NCI-H2107 treated with DMSO at 0.1 percent for 48 hours (cell line): ENCODE data around the gene ITLN2.
"Not testable (repeated sequence)": the region's sequence is repeated elsewhere in the genome, so short reads cannot be mapped to it uniquely, and the experiment has no call there.

Source experiments
- DNase-seq: peaks from one replicate; lab custom pipeline; 2025; ENCODE audit not compliant: unreplicated experiment; lab: John Stamatoyannopoulos, UW

ITLN2 gene

DNA sequence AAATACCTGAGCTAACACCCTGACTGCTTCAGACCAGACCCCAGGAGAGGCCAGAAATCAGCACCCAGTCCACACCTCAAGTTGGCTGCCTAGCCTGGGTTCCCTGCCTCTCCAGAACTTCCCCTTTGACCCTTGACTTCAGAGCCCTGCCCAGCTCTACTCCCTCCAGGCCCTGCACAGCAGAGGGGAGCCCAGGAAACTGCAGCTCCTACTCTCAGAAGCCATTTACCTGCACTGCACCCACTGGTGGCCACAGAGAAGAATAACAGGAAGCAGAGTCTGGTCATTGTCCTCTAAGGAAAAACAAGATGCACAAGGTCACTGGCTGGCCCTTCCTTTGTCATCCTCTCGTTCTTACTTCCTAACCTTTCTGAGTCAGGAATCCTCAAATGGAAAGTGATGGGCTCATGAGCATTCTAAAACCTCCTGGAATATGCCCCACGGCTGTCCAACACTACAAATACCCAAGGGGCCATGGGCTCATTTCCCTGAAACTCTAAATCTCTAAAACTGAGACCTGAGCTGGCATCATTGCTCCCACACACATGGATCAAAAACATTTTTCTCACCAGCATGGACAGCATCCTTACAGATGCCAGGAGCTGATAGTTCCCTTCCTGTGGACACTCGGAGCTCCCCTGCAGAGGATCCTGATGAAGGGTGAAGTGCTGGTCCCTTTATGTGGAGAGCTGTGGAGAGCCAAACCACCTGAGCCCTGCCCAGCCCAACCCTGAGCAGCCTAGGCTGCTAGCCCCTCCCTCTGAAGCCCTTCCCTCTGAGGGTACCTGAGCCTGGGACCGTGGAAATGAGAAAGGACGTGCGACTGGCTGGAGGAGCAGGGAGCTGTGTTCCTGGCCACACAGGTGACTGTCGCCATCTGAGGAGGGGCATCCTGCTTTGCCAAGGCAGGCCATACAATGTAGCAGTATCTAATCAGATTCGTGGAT is at the start of gene ITLN2:
Gene ITLN2, minus strand, starts transcription at position 652 of the 947 bp plus-strand sequence. Its CDS starts 68 bp downstream, at position 584.
- DNase-seq: no peak

DNA sequence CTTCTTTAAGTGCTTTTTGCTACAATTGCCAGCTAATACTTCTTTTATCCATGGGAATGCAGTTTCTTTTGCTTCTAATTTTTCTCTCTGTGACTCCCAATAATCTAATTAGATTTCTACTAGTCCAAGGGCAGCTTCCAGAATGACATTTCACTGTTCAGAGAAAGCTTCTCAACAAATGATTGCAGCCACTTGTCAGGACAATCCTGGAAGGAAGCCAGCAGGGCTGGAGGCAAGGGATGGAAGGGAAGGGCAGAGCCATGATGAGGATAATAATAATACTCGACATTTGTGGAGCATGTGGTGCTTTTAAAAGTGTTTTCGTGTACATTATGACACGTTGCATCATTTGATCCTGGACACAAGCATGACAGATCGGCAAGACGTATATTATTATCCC is 46.9 kb upstream of the ITLN2 start:
- peak; percentile 16 for DNase-seq

DNA sequence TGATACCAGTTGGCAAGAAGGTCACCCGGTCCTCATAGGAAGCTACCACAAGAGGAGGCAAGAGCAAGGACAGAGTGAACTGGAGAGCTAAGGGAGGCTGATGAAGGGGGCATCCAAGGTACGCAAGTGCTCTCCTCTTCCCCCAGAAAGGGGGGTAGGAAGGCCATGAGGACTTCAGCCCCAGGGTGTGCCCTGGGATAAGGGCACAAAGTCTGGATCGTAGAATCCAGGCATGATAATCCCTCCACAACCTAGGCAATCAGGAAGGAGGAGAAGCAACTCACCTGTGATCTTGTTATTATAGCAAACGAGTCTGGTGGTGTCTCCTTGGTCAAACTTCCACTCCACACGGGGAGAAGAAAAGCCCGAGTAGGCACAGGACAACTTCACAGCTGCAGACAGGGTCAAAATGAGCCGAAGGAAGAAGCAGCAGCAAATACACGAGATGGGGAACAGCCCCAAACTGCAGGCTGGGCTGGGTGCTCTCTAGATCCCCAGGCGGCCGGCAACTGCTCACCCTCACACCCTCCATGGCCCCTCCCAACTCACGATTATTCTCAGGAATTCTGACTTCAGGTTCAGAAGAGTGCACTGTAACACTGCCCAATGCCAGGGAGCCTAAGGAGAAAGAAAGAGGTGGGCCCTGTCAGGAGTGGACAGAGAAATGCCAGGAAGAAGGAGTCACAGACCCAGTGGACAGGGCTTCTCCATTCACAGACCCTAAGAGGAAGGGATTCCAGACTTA is 46.3 kb upstream of the ITLN2 start:
- DNase-seq: no peak

DNA sequence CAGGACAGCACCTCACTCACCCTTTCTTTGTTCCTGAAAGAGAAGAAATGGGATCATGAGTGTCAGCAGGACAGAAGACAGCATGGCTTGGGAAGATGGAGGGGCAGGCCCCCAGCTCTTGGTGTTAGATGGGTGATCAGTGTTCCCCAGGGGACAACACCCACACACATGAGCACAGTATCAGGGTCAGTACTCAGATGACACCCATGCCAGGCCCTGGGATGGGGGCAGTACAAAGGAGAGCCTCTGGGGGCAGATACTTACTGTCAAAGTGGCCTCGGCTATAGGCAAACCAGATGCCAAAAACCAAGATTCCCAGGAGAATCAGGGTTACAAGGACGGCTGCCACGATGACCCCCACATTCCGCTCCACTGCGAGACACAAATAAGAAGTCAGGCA is 44.8 kb upstream of the ITLN2 start:
- DNase-seq: no peak

DNA sequence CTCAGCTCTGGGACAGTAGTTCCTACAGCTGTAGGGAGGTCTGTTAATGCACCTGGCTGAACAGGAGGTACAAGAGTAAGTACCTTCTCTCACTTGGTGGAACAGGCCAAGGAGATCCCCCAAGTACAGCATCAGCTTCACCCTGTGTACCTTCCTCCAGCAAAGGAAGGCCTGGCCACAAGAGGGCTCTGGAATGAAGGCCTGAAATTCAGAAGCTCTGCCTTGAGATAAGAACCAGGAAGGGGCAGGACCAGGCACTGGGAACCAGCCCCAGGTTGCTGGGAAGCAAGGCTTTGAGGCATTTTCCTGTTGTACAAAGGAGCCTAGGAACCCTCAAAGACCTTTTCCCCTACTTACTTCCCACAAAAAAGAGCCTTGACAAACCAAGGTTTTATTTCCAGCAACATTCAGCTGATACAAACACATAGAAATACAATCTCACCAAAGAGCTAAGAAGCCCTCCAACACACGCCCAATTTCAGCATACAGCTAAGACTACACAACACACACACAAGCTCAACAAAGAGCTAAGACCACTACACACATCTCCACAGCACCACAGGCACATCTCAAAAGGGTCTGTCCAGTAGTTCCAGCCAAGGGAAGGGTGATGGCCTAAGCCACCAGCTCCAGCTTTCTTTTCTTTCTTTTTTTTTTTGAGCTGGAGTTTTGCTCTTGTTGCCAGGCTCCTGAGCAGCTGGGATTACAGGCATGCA is 42.9 kb upstream of the ITLN2 start:
- no peak for DNase-seq

DNA sequence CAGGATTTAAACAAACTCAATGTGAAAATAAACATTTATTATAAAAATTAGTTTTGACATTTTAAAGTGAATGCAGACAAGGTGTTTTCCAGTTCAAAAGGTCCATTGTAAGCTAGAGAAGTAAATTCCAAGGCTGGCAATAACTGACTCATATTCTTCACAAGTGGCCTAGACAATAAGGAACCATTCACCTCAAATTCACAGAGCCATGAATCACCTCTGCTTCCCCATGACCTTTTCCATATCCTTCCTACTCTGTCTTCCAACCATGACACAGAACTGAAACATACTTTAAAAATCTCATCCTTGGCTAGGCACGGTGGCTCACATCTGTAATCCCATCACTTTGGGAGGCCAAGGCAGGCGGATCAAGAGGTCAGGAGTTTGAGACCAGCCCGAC is 41.6 kb upstream of the ITLN2 start:
- DNase-seq: no peak

DNA sequence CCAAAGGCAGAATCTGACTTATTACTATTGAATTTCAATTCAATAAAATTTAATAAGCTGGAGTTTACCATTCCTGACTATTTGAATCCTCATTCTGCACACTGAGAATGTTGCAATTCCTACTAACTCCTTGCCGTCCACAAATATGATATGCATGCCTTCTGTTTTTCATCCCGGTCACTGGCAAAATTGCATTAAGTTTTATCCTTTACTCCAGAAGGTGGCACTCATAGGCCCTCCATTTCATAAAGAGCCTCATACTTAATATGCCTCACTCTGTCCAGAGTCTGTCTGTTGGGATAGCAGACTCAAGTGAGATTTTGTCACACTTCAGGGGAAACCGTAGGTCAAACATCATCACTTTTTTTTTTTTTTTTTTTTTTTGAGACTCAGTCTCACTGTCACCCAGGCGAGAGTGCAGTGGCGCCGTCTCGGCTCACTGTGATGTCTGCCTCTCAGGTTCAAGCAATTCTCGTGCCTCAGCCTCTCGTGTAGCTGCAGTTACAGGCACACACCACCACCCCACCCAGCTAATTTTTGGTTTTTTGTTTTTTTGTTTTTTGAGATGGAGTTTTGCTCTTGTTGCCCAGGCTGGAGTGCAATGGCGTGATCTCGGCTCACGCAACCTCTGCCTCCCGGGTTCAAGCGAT is 39.1 kb upstream of the ITLN2 start:
- DNase-seq: peak; percentile 29

DNA sequence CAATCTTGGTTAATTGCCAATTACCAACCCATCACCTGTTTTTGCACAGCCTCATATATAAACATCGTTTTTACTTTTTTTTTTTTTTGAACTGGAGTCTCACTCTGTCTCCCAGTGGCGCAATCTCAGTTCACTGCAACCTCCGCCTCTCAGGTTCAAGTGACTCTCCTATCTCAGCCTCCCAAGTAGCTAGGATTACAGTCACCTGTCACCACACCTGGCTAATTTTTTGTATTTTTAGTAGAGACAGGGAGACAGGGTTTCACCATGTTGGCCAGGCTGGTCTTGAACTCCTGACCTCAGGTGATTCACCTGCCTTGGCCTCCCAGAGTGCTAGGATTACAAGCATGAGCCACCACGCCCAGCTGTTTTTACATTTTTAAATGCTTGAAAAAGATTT is 37.4 kb upstream of the ITLN2 start:
- not testable (repeated sequence) for DNase-seq

DNA sequence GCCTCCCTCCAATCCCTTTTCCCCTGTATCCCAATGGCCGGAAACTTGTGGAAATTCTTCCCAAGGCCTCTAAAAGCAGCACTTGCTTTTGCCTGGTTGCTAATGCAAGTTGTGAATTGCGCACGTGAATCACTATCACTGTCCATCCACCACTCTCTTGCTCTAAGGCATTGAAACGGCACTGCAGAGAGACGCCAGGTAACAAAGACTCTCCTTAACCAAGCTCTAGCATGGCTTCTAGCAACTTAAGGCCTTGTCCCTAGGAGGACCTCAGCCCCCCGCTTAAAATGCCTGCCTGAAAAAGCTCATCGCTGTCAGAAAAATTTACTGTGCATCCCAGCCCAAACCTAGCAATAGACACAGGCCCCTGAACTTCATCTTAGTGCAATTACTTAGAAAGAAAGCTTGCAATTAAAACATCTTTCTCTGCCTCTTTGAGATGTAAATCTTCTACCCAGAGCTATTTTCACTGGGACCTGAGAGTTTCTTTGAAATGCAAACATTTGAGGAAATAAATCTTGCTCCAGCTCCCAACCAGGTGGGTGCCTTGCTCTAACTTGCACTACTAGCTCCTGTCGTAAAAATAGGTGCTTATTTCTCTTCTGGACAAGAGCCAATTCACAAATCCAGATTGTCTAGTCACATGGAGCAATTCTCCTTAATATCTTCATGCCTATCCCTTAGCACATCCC is 32.9 kb upstream of the ITLN2 start:
- no peak for DNase-seq

DNA sequence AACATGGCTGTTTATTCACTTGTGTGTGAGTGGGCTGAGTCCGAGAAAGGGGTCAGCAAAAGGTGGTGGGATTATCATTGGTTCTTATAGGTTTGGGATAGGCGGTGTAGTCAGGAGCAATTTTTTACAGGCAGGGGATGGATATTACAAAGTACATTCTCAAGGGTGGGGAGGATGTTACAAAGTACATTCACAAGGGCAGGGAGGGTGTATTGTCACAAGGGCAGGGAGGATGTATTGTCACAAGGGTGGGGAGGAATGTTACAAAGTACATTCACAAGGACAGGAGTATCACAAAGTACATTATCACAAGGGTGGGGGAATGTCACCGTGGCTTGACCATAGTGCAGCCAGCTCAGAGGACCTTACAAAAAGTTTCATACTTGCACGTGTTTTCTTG is 31.1 kb upstream of the ITLN2 start:
- no peak for DNase-seq

DNA sequence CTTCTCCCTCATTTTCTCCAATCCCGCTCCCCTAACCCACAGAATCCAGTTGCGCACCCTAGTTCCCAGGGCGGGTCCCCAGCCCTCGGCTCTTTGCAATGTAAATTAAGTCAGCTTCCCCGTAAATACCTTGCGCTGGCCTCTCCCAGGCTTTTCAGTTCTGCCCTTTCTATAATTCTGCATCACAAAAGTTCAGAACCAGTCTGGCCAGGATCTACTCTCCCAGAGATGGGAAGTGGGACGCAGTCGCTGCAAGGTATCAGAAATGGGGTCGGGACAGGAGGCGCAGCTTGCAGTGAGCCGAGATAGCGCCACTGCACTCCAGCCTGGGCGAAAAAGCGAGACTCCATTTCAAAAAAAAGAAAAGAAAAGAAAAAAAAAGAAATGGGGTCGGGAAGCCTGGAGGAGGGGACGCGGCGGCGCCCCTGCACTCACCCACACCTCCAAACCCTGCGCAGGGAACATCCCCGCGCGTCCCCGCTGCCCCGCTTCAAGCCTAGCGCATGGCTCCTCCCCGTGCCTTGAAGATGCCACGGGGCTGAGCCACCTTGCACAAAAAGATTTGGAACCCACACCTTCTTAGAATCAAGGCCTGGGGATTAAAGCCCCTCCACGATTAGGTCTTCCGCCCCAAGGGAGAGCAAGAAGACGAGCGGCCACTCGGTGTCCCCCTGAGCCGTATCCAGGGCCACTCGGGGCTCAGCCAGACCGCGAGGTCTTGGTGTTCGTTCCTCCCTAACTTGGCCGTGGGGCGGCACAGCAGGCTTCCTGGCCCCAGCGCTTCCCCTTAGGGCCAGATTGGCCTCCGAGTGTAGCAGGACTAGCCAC is 27.2 kb upstream of the ITLN2 start:
- no peak for DNase-seq

DNA sequence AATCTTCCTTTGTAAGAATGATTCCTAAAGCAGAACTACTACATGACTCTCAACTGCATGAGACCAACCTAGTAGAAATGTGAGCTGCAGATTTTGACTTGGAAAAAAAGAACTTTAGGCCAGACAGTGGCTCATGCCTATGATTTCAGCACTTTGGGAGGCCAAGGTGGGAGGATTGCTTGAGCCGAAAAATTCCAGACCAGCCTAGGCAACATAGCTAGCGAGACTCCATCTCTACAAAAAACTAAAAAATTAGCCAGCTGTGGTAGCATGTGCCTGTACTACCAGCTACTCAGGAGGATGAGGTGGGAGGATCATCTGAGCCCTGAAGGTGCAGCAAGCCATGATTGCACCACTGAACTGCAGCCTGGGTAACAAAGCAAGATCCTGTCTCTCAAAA is 24.7 kb upstream of the ITLN2 start:
- no peak for DNase-seq

DNA sequence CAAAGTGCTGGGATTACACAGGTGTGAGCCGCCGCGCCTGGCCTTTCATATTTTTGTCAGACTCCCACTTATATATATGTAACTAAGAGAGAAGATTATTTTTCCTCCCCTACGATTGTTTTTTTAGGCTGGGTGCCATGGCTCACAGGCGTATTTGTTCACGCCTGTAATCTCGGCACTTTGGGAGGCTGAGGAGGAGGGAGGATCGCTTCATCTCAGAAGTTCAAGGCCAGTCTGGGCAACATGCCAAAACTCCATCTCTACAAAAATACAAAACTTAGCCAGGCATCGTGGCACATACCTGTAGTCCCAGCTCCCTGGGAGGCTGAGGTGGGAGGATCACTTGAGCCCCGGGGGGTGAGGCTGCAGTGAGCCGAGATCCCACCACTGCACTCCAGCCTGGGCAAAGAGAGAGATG is 23.9 kb upstream of the ITLN2 start:
- DNase-seq: no peak

DNA sequence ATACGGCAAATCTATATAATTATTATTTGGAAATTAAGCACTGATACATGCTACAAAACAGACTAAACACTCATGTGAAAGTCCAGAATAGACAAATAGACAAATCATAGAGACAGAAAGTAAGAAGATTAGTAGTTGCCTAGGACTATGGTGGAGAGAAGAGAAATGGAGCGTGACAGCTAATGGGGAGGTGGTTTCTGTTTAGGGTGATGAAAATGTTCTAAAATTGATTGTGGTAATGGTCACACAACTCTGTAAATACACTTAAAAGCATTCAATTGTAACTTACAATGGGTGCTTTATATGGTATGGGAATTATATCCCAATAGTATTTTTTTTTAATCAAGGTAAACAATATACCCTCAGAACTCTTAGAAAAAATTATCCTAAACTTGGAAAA is 20.4 kb upstream of the ITLN2 start:
- peak; percentile 29 for DNase-seq

DNA sequence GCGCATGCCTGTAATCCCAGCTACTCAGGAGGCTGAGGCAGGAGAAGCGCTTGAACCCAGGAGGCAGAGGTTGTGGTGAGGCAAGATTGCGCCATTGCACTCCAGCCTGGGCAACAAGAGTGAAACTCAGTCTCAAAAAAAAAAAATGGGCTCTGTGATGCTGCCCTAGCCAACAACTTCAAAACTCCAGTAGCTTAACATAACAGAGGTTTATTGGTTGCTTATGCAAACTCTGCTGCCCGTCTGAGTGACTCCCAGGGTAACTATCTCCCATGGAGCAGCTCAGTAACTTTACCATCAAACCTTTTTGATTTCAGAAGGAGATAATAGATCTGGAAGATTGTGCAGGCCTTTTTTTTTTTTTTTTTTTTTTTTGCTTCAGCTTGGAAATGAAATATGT is 18.9 kb upstream of the ITLN2 start:
- no peak for DNase-seq

DNA sequence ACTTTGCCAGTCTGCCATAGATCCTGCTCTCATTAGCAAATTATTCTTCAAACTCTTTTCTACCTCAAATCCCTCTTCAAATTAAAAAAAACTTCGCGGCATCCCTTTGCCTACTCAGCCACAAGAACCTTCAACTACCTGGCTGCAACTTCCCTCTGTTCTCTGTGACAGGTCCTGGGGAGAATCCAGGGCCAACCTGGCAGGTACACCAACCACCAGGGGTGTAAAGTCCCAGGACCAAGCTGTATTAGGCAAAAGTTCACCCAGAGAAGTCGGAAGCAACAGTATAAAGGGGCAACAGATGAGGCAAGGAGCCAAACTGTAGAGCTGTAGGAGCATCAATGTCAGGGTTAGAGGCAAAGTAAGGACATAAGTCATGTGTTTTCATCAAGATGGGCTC is 18.3 kb upstream of the ITLN2 start:
- DNase-seq: no peak

DNA sequence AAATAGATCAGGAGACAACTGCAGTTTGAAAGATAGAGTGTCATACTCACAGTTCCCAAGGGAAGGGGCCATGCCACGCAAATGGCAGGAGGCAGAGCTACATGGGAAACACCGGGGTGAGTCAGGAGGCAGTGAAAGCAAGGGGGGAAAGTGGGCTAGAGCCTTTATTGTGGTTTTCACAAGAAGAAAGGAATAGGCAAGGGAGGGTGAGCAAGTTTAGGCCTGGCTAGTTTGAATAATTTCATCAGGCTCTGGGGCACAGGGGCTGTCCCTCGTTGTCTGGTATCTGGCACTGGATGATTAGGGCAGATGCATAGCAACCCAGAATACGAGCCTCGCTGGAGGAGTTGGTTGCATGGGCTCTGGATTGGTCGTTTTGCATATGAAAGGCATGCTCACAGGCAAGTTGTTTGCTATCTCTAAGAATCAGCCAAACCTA is 17.0 kb upstream of the ITLN2 start:
- DNase-seq: no peak

DNA sequence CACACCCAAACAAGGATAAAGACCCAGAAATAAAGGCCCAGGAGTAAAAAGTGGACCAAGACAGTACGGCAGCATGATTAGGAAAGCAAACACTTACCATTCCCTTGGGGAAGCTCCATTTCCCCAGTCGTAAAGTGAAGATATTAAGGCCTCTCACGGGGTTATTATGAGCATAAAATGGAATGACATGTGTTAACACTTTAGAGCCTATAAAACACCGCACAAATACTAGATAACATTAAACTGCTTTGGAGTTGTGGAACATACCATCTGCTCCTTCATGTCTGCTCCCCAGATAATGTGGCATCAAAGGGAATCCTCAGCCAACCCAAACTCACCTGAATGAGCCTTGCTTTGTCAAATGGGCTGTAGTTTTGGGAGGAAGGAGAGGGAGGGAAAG is 8.9 kb upstream of the ITLN2 start:
- no peak for DNase-seq

DNA sequence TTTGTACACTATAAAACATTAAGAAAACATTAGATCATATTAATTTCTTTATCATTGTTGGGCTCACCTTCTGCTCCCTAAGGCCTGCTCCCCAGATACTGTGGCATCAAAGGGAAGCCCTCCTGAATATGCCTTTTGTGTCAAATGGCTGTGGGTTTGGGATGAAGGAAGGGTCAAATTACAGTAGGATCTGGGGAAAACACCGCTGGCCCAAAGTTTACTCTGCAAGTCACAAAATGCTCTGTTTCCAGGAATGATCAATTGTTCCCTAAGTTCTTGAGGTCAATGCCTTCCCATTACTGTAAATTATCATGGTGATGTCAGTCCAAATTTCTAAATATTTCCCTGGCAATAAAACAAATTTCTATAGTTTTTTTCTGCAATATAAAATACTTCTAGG is 6.8 kb upstream of the ITLN2 start:
- no peak for DNase-seq

DNA sequence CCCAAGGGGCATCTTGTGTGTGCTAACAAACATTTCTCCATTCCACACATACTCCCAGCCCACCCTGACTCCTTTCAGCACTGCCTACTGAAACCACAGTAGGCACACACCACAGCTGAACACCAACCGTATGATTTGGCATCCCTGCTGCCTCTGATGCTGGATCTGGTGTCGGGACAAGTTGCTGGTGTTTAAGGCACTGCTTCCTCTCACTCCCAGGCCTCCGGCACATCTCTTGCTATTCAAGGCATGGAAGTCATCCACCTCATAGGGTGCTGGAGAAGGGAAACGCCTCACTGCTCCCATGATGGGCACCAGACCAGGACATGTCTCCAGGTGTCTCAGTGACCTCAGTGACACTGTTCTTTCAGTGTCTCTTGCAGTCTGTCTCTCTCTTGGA is 2.4 kb upstream of the ITLN2 start:
- no peak for DNase-seq
